Stimulated activated CD8-positive, alpha-beta memory T cell treated with anti-CD3 and anti-CD28 coated beads, Interleukin-4, amount 100 ng/mL, for 4 hours (primary cell): Measurements from ENCODE around the gene IARS1.

Experiments used
- DNase-seq, 2 donors: peaks; one replicate each; pipeline ENCODE4 v3.0.0-alpha.2; 2020; ENCODE audit warnings: low read depth in 2 of 2, low spot score in 1 of 2

IARS1 gene

GRCh38 chr9:92293452-92294296 lies at the start of gene IARS1:
Gene IARS1, minus strand, starts transcription at chr9:92293697. Its CDS starts 4,278 bp downstream, at chr9:92289419.
- peak; percentile 99 to 100 for DNase-seq

- DNase-seq, result no peak
These were observed 49.5 kb upstream of the IARS1 start for GRCh38 chr9:92342825-92343488.

- no peak for DNase-seq
These were observed 48.1 kb upstream of the IARS1 start for GRCh38 chr9:92341578-92341977.

- DNase-seq, result no peak
These were observed 39.8 kb upstream of the IARS1 start for GRCh38 chr9:92333282-92333634.

- DNase-seq, result no peak
These were observed 39.2 kb upstream of the IARS1 start for GRCh38 chr9:92332577-92333281.

GRCh38 chr9:92328225-92328624 lies 34.7 kb upstream of the IARS1 start:
- no peak for DNase-seq

- DNase-seq, result no peak
These were observed 33.9 kb upstream of the IARS1 start for GRCh38 chr9:92327283-92327850.

GRCh38 chr9:92325991-92326500 lies 32.5 kb upstream of the IARS1 start:
- DNase-seq, result no peak

GRCh38 chr9:92325269-92325990 lies 31.9 kb upstream of the IARS1 start, which contains the start of the genes CENPP and NOL8:
Gene CENPP, plus strand, starts transcription at chr9:92325953.
Gene NOL8, minus strand, starts transcription at chr9:92325350. Its CDS starts 1,189 bp downstream, at chr9:92324161.
- peak; percentile 55 to 66 for DNase-seq

- no peak for DNase-seq
These were observed 31.4 kb upstream of the IARS1 start for GRCh38 chr9:92324889-92325268.

- no peak for DNase-seq
These were observed 30.9 kb upstream of the IARS1 start for GRCh38 chr9:92324431-92324830.

GRCh38 chr9:92315456-92315855 lies 22.0 kb upstream of the IARS1 start:
- no peak for DNase-seq

GRCh38 chr9:92313624-92314012 lies 20.1 kb upstream of the IARS1 start:
- DNase-seq, result no peak

GRCh38 chr9:92312887-92313623 lies 19.6 kb upstream of the IARS1 start:
- no peak for DNase-seq

- DNase-seq, result no peak
These were observed 17.1 kb upstream of the IARS1 start for GRCh38 chr9:92310562-92310961.

GRCh38 chr9:92308893-92309292 lies 15.4 kb upstream of the IARS1 start:
- DNase-seq, result no peak

GRCh38 chr9:92300936-92301335 lies 7.4 kb upstream of the IARS1 start:
- DNase-seq, result no peak

- no peak for DNase-seq
These were observed 5.6 kb upstream of the IARS1 start for GRCh38 chr9:92299116-92299515.

GRCh38 chr9:92298036-92298435 lies 4.5 kb upstream of the IARS1 start:
- no peak for DNase-seq

GRCh38 chr9:92297611-92298010 lies 4.1 kb upstream of the IARS1 start:
- DNase-seq, result no peak
